Karpas-422 (cell line): ENCODE measurements around the gene PTP4A1. TPM values are rescaled to one million over a fixed set of nuclear protein-coding genes. Genes with fewer than 3 reads are reported as not detected.
"Not testable (repeated sequence)": the region's sequence is repeated elsewhere in the genome, so short reads cannot be mapped to it uniquely, and the experiment has no call there.

Source experiments
- DNase-seq: peaks from one replicate; pipeline ENCODE4 v3.0.0-alpha.2; 2015
- H2AFZ ChIP-seq: fragments of 200-600 bp; sonication (generic); 2 replicates; pipeline ENCODE4 v1.6.1; 2014; ENCODE audit warnings: antibody characterized with exemption, low read length, mixed read lengths
- H3K27ac ChIP-seq: fragments of 200-600 bp; sonication (generic); 2 replicates; pipeline ENCODE4 v1.5.1; 2014; ENCODE audit warnings: mild to moderate bottlenecking, low read length, moderate library complexity
- H3K27me3 ChIP-seq: fragments of 200-600 bp; sonication (generic); 2 replicates; pipeline ENCODE4 v1.6.1; 2014; ENCODE audit warnings: low read length, mixed read lengths
- H3K36me3 ChIP-seq: fragments of 200-600 bp; sonication (generic); 2 replicates; pipeline ENCODE4 v1.6.1; 2014; ENCODE audit warnings: low read length, mixed read lengths; ENCODE audit not compliant: insufficient read depth
- H3K4me1 ChIP-seq: fragments of 200-600 bp; sonication (generic); 2 replicates; pipeline ENCODE4 v1.6.1; 2014; ENCODE audit warnings: mild to moderate bottlenecking, low read length, mixed read lengths
- H3K4me2 ChIP-seq: fragments of 200-600 bp; sonication (generic); 2 replicates; pipeline ENCODE4 v1.6.1; 2014; ENCODE audit warnings: low read length, low read depth, mild to moderate bottlenecking; ENCODE audit not compliant: poor library complexity, severe bottlenecking
- H3K4me3 ChIP-seq: fragments of 200-600 bp; sonication (generic); 2 replicates; pipeline ENCODE4 v1.5.1; 2014; ENCODE audit warnings: mild to moderate bottlenecking, antibody characterized with exemption, low read length, mixed read lengths
- H3K79me2 ChIP-seq: fragments of 200-600 bp; sonication (generic); 2 replicates; pipeline ENCODE4 v1.6.1; 2014; ENCODE audit warnings: mild to moderate bottlenecking, low read length, mixed read lengths
- H3K9ac ChIP-seq: fragments of 200-600 bp; sonication (generic); 2 replicates; pipeline ENCODE4 v1.6.0; 2014; ENCODE audit warnings: low read length
- H3K9me2 ChIP-seq: fragments of 200-600 bp; sonication (generic), shearing (Covaris generic); replicated peaks from 2 replicates; pipeline ENCODE4 v1.6.0; 2014; ENCODE audit warnings: mild to moderate bottlenecking, low read length, moderate library complexity; ENCODE audit not compliant: insufficient read depth
- H3K9me3 ChIP-seq: fragments of 300-700, 200-600 bp; sonication (generic); 2 replicates; pipeline ENCODE4 v1.6.1; 2014; ENCODE audit warnings: low read length, mixed read lengths
- H4K20me1 ChIP-seq: fragments of 200-600 bp; sonication (generic); 2 replicates; pipeline ENCODE4 v1.6.1; 2014; ENCODE audit warnings: mild to moderate bottlenecking, antibody characterized with exemption, low read length, low read depth; ENCODE audit not compliant: insufficient read depth
- total RNA-seq: library from RNA; depleted of rRNA; stranded (reverse); fragments of >200 nt; shearing (Covaris generic); gene quantifications from 2 replicates; pipeline ENCODE4 v1.2.3, GENCODE V29; 2014; ENCODE audit warnings: low replicate concordance; rRNA removed

Gene PTP4A1
- total RNA-seq: 11.1 and 39.5 TPM in 2 replicates

DNA sequence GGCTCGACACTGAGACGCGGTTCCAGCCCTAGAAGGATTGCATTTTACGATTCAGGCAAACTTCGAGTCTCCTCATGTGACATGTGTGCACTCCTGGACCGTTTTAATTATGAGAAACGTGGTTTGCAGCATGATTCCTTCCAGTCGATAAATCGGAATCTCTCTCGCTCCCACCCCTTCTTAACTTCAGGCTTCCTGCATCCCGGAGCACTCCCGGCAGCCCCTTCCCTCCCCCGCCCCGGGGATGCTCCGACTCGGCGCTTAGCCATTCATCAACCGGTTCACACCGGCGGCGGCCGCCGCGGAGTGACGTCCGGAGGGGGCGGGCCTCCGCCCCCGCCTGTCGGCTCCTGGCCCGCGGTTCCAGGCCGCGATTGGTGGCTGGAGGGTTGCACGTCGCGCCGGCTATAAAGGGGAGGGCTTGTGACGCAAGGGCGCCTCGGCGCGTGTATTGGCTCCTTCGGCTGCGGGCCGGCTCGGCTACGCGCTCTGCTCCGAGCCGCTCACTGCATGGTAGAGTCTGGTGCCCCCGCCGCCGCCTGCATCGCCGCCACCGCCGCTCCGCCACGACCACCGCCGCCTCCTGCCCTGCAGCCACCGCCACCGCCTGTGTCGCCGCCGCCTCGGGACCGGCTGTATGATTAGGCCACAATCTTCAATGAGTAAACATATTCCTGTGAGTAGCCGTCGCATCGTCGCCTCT, at the start of gene PTP4A1, which contains the start of gene LOC128125822:
TSS of gene PTP4A1 (plus strand) at position 437 of the 703 bp plus-strand sequence. CDS start 4,401 bp downstream, outside the sequence.
TSS of gene LOC128125822 (plus strand) at position 437 of the 703 bp plus-strand sequence.
- H3K79me2 ChIP-seq: peaks cover 46% of the 10 kb centered on the region
- H3K27ac ChIP-seq: peak within 1 kb of the TSS; percentile 58; the same call in 1 of the 2 replicates
- peaks cover 22% of the 10 kb centered on the region for H3K4me1 ChIP-seq
- peaks cover 11% of the 10 kb centered on the region for H3K36me3 ChIP-seq
- H3K9me3 ChIP-seq: no peaks in the 10 kb centered on the region
- DNase-seq: peak; percentile 98
- peak within 1 kb of the TSS; percentile 92 for H3K4me2 ChIP-seq
- H3K9ac ChIP-seq: peak within 1 kb of the TSS; percentile 89
- H2AFZ ChIP-seq: peak within 1 kb of the TSS; percentile 99
- H4K20me1 ChIP-seq: peaks cover 35% of the 10 kb centered on the region; the same call in 1 of the 2 replicates
- H3K27me3 ChIP-seq: no peaks in the 10 kb centered on the region
- H3K9me2 ChIP-seq: no peaks in the 10 kb centered on the region
- H3K4me3 ChIP-seq: peak within 1 kb of the TSS; percentile 93

DNA sequence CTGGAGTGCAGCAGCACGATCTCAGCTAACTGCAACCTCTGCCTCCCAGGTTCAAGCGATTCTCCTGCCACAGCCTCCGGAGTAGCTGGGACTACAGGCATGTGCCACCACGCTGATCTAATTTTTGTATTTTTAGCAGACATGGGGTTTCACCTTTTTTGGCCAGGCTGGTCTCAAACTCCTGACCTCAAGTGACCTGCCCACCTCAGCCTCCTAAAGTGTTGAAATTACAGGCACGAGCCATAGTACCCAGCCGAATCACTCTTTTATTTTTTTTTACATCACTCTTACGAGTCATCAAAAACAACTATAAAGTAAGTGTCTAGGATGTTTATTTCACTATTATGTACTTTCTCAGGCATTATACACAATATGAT, 49.4 kb upstream of the PTP4A1 start:
- not testable (repeated sequence) for H3K4me2 ChIP-seq, H3K9me3 ChIP-seq, H3K4me1 ChIP-seq, H4K20me1 ChIP-seq, DNase-seq, H3K9ac ChIP-seq, H3K4me3 ChIP-seq, H3K79me2 ChIP-seq, H3K27me3 ChIP-seq, H3K9me2 ChIP-seq, H2AFZ ChIP-seq, H3K27ac ChIP-seq, H3K36me3 ChIP-seq

DNA sequence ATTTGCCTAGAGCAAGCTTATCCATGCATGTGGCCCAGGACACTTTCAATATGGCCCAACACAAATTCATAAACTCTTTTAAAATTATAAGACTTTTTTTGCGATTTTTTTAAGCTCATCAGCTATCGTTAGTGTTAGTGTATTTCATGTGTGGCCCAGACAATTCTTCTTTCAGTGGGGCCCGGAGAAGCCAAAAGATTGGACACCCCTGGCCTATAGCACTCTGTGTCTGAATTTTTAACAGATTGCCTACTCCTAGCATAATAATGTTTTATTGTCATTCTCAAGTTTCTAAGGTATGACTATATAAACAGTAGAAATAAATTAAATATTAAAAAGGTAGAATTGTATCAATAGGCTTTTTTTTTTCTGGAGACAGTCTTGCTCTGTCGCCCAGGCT, 48.6 kb upstream of the PTP4A1 start:
- H3K4me2 ChIP-seq: no peak overlapping the region
- no peak overlapping the region for H3K9ac ChIP-seq
- no peak for DNase-seq

DNA sequence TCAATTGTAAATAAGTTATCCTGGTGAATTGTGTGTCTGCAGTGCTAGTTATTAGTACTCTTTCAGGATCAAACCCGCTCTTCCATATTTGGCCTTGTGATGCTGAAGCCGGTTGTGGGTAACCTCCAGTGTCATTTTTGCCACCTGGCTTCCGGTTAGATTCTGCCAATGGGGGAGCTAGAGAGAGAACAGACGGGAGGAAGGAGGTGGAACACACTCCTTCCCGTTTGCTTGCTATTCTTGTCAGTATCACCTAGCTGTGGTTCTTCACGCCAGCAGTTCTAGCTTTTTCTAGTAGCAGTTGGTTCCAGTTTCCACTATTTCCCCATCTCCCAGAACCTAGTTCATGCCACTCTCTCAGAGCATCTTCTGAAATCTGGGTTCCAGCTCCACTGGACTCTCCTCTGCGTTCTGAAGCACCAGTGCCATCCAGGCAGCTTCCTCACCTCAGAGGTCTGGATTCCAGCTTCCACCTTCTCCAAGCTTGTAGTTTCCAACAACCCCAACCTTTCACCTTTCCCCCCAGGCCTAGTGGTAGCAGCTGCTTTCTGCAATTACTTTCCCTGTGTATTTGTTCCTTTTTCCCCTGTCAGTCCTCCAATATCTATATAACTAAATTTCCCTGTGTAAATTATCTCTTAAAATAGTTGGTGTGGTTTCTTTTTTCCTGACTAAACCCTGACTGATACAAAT, 46.9 kb upstream of the PTP4A1 start:
- DNase-seq: no peak

More for the DNA sequence above, 48.6 kb upstream of the PTP4A1 start:
- Histone ChIP-seq H3K4me1 (peaks cover 8% of the 10 kb centered on the region), H2AFZ (no peak overlapping the region), H3K27ac (no peak overlapping the region), H3K9me2 (no peaks in the 10 kb centered on the region), H4K20me1 (no peaks in the 10 kb centered on the region), H3K4me3 (no peak overlapping the region), H3K27me3 (no peaks in the 10 kb centered on the region), H3K79me2 (no peaks in the 10 kb centered on the region), H3K36me3 (no peaks in the 10 kb centered on the region), H3K9me3 (no peaks in the 10 kb centered on the region)

DNA sequence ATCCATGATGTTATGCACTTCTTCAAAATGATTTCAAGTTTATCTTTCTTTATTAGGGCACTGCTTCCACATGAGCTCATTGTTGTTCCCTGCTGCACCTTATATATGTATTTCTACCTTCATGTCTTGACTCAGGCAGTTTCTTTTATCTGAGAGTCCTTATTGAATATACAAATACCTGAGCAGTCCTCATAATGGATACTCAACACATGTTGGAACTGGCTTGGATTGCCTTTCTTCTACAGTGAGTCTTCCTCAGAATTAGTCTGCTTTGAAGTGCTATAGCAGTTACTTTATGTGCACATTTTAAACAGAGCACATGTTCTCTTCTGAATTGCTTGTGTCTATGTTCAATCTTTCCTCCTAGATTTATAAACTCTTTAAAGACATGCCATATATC, 45.3 kb upstream of the PTP4A1 start:
- H4K20me1 ChIP-seq: no peaks in the 10 kb centered on the region
- no peaks in the 10 kb centered on the region for H3K36me3 ChIP-seq
- H3K4me1 ChIP-seq: no peaks in the 10 kb centered on the region
- H3K9me3 ChIP-seq: no peaks in the 10 kb centered on the region
- no peak for DNase-seq
- no peak overlapping the region for H3K4me2 ChIP-seq
- H3K27ac ChIP-seq: no peak overlapping the region
- H3K4me3 ChIP-seq: no peak overlapping the region
- H3K9ac ChIP-seq: no peak overlapping the region
- no peaks in the 10 kb centered on the region for H3K9me2 ChIP-seq
- no peak overlapping the region for H2AFZ ChIP-seq
- no peaks in the 10 kb centered on the region for H3K27me3 ChIP-seq
- H3K79me2 ChIP-seq: no peaks in the 10 kb centered on the region

More for the DNA sequence above, 46.9 kb upstream of the PTP4A1 start:
- H4K20me1 ChIP-seq: no peaks in the 10 kb centered on the region
- H3K79me2 ChIP-seq: no peaks in the 10 kb centered on the region
- no peak overlapping the region for H3K4me2 ChIP-seq
- H3K4me1 ChIP-seq: no peaks in the 10 kb centered on the region
- H2AFZ ChIP-seq: no peak overlapping the region
- no peaks in the 10 kb centered on the region for H3K27me3 ChIP-seq
- no peak overlapping the region for H3K9ac ChIP-seq
- H3K27ac ChIP-seq: no peak overlapping the region
- H3K9me3 ChIP-seq: no peaks in the 10 kb centered on the region
- H3K9me2 ChIP-seq: no peaks in the 10 kb centered on the region
- no peaks in the 10 kb centered on the region for H3K36me3 ChIP-seq
- H3K4me3 ChIP-seq: no peak overlapping the region

DNA sequence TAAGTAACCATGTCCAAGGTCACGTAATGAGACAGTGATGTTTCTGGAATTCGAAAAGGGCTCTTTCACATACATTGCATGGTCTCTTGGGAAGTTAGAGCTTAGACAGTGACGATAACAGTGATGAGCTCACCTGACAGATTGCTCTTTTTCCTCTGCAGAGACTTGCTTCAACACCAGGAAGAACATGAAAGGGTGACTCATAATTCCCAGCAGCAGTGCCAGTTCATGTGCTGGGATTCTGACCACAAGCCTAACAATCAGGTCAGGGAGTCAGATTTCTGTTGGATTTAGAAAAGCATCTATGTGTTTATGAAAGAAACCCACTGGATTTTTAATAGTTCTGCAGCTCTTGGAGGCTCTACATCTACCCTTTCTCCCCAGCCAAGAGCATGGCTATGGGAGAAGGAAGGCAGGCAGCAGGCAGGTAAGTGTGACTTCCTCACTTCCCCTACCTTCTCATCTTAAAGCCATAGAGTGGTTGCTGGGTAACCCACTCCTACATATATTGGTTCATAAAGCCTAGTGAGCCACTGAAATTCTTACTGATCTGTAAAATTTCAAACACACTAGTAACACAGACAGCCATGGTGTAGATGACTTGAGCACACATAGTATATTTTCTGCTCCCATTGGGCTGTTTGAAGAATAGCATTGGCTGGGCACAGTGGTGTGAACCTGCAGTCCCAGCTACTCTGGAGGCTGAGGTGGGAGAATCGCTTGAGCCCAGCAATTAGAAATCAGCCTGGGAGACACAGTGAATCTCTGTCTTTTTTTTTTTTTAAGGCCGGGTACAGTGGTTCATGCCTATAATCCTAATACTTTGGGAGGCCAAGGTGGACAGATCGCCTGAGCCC, 44.4 kb upstream of the PTP4A1 start:
- Histone ChIP-seq H3K27ac (no peak overlapping the region), H3K4me2 (no peak overlapping the region), H2AFZ (no peak overlapping the region), H3K36me3 (no peaks in the 10 kb centered on the region), H3K27me3 (no peaks in the 10 kb centered on the region), H3K9ac (no peak overlapping the region), H3K9me2 (no peaks in the 10 kb centered on the region), H3K4me1 (no peaks in the 10 kb centered on the region), H3K9me3 (no peaks in the 10 kb centered on the region), H3K79me2 (no peaks in the 10 kb centered on the region), H3K4me3 (no peak overlapping the region), H4K20me1 (no peaks in the 10 kb centered on the region)
- no peak for DNase-seq

DNA sequence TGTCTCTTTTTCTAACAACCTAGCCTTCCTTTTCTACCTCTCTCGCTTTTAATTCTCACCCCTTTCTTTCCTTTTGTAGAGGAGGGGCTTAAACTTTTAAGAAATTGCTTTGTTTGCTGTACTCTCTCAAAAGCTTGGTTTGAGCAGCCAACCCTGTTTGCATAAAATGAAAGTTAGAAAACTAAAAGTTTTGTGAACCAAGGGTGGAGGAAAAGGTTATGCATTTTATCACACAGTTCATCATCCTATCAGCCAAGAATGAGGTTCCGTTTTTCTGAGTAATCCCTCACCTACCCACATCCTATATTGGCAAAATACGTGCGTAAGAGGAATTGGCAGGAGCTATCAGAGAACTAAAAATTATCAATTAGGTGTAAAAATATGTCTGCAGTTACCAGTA, 42.8 kb upstream of the PTP4A1 start:
- Histone ChIP-seq H4K20me1 (no peaks in the 10 kb centered on the region), H3K4me2 (no peak overlapping the region), H3K9me2 (no peaks in the 10 kb centered on the region), H2AFZ (no peak overlapping the region), H3K4me3 (no peak overlapping the region), H3K4me1 (no peaks in the 10 kb centered on the region), H3K9me3 (no peaks in the 10 kb centered on the region), H3K9ac (no peak overlapping the region), H3K79me2 (no peaks in the 10 kb centered on the region), H3K27ac (no peak overlapping the region), H3K36me3 (no peaks in the 10 kb centered on the region), H3K27me3 (no peaks in the 10 kb centered on the region)
- no peak for DNase-seq

DNA sequence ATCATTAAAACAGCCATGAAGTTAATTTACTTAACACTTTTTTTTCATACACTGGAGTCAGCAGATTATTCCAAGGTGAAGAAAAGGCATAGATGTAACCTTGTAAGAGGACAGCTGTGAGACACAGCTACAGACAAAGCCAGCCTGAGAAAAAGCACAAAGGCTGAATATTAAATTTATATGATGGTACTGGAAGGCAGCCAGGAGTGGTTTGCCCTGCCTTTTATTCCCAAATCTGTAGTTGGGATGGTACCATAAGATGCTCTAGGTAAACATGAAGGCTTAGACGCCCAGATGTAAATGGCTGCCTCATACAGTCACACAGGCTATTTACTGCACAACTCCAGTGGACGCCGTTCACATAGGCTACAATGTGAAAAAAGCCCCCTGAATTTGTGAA, 42.1 kb upstream of the PTP4A1 start:
- DNase-seq: no peak
- H3K9ac ChIP-seq: no peak overlapping the region
- no peaks in the 10 kb centered on the region for H3K36me3 ChIP-seq
- no peaks in the 10 kb centered on the region for H3K79me2 ChIP-seq
- no peaks in the 10 kb centered on the region for H3K27me3 ChIP-seq
- no peak overlapping the region for H3K4me2 ChIP-seq
- H3K9me2 ChIP-seq: no peaks in the 10 kb centered on the region
- H3K27ac ChIP-seq: no peak overlapping the region
- no peaks in the 10 kb centered on the region for H3K4me1 ChIP-seq
- no peaks in the 10 kb centered on the region for H4K20me1 ChIP-seq
- H3K4me3 ChIP-seq: no peak overlapping the region
- H2AFZ ChIP-seq: no peak overlapping the region
- no peaks in the 10 kb centered on the region for H3K9me3 ChIP-seq
